Renal pelvis (tissue), 4 donors: Measurements from ENCODE around the gene NDUFB10. TPM values are rescaled to one million over a fixed set of nuclear protein-coding genes. Genes with fewer than 3 reads are reported as not detected.
"Not testable (repeated sequence)": the region's sequence is repeated elsewhere in the genome, so short reads cannot be mapped to it uniquely, and the experiment has no call there.

Experiments used
- DNase-seq: peaks from one replicate; pipeline ENCODE4 v3.0.0-alpha.2; 2013
- polyA plus RNA-seq, 3 donors: library from polyadenylated mRNA; unstranded; fragments of 120-200 nt; gene quantifications; one replicate each; pipeline ENCODE4 v1.2.1, GENCODE V29; 2013; ENCODE audit not compliant: insufficient read length in 3 of 3

The NDUFB10 gene
- polyA plus RNA-seq, 3 donors = 124 to 158 (median 132) TPM

DNA sequence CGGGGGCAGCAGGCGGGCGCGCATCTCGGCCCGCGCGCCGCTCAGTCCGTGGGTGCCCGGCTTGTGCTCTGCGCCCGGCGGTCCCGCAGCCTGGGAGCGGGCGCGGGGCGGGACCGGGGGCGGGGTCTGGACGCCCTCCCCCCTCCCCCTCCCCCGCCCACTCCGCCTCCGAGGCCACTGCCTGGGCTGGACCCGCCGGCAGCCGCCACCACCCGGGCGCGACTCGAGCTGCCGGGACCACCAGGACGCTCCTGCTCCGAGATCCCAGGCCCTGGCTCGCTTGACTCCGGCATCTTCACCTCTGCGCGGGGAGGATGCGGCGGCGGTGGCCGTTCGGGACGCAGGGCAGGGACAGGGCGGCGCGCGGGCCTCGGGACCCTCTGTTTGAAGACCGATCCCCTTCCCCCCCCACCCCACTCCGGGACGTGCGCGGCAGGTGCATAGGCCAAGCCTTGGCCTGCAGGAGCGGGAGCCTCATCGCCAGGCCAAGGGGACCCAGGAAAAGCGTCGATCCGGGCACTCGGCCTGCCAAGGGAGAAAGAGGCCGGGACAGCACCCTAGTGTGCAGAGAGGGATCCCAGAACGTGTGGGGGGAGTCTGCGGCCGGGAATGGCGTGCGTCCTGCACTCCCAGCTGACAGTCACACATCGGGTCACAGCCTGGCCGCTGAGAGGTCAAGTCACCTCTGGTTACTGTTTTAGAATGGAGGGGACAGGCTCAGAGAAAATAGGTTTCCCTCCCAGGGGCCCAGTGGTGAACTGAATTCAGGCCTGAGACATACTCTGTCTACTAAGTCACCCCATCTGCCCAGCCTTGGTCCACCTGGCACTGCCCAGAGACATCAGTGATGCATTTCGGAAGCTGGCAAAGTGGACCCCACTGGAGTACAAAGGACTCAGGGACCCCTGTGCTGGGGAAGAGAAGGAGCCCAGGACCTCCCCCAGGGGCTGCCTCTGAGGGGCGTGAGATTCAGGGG lies 40.7 kb upstream of the NDUFB10 start, which contains the start of gene HS3ST6:
Gene HS3ST6 (minus strand): TSS at position 65 of the 976 bp plus-strand sequence. CDS start 92 bp downstream, outside the sequence.
- no peak for DNase-seq

DNA sequence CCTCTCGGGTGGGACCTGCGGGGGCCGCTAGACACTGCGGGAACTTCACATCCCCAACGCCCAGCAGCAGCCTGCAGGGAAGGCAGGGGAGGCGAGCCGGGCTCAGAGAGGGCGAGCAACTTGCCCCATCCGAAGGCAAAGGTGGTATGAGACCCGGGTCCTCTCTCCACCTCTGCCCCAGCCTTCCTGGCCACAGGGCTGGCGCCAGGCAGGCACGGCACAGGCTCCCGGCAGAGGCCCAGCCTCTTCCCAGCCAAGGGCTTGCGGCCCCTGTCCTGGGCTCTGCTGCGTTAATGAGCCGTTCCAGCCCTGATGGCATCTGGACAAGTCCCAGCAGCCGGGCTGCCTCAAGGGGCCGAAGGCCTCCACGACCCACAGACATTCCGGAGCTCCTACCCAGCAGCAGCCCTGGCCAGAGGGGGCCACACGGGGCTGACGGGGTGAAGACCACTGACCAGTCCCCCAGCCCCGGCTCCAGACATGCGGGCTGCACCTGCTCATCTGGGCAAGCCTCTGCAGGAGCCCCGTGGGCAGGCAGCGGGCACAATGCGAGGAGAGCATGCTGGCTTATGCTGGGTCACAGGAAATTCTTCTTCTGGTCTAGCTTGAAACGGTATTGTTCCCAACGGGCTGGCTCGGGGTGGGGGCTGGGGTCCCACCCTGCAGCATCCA lies 39.9 kb upstream of the NDUFB10 start:
- no peak for DNase-seq

DNA sequence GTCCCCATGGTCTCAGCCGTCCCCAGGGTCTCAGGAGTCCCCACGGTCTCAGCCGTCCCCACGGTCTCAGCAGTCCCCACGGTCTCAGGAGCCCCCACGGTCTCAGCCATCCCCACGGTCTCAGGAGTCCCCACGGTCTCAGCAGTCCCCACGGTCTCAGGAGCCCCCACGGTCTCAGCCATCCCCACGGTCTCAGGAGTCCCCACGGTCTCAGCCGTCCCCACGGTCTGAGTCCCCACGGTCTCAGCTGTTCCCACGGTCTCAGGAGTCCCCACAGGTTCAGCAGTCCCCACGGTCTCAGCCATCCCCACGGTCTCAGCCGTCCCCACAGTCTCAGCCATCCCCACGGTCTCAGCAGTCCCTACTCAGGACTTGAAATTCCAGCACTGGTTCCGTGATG lies 39.2 kb upstream of the NDUFB10 start:
- DNase-seq = not testable (repeated sequence)

DNA sequence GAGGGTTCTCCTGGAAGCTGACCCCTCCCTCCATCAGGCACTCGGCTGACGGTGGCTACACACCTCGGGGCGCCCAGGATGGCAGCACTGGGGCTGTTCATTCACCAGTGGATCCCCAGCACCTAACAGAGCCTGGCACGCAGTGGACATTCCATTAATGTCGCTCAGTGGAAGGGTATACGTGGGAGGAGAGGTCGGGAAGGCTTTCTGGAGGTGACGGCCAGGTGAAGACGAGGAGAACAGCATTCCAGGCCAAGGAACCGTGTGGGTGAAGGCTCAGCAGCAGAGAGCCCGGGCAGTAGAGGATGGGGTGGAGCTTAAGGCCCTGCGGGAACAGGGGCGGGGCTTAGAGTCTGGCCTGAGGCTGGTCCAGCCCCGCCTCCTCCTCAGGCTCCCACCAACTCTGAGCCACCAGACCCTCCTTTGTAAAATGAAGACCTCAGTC lies 38.6 kb upstream of the NDUFB10 start:
- DNase-seq = no peak

DNA sequence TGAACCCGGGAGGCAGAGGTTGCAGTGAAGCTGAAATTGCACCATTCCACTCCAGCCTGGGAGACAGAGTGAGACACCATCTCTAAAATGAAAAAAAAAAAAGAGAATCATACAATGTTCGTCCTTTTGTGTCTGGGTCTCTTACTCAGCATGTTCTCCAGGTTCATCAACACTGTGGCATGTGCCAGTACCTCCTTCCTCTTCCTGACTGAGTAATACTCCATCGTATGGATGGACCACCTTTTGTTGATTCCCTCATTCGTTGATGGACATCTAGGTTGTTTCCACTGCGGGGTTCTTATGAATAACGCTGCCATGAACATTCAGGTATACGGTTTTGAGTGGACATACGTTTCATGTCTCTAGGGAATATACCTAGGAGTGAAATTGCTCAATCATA lies 37.0 kb upstream of the NDUFB10 start:
- DNase-seq = no peak

DNA sequence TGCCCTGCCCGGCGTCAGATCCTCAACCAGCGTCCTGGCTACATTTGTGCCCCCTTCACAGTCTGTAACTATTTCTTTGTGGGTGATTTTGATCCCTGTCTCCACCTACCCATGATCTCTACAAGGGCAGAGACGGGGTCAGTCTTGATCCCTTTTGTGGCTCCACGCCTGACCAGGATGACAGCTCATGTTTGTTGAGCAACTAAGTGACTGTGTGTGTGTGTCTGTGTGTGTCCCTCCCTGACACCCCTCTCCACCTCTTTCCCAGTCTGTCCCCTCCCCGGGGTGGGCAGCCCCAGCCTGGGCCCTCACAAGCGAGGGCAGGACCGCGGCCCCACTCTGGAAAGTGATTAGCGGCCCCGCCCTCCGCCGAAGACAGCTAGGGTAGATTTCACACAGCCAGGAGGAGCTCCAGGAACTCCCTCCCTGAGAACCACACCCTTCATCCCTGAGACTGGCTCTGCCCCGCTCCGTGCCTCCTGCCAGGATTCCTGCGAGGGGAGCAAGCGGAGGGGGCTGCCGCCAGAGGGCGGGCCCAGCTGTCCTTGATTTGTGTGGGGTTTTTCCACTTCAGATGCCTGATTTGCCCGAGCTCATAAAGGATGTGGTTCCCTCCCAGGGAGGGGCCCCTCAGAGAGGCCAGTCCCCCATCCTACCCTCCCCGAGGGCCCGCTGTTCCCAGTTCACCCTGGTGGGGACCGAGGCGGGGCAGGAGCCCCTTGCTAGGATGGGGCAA lies 35.9 kb upstream of the NDUFB10 start:
- DNase-seq = no peak

DNA sequence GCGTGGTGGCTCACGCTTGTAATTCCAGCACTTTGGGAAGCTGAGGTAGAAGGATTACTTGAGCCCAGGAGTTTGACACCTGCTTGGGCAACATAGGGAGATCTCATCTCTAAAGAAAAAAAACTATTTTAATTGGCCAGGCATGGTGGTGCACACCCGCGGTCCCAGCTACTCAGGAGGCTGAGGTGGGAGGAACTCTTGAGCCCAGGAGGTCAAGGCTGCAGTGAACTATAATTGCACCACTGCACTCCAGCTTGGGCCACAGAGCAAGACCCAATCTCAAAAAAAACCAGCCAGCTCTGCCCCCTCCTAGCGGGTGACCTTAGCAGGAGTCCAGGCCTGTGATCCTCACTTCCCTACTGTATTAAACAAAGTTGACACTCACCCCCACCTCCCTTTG lies 35.2 kb upstream of the NDUFB10 start:
- no peak for DNase-seq

DNA sequence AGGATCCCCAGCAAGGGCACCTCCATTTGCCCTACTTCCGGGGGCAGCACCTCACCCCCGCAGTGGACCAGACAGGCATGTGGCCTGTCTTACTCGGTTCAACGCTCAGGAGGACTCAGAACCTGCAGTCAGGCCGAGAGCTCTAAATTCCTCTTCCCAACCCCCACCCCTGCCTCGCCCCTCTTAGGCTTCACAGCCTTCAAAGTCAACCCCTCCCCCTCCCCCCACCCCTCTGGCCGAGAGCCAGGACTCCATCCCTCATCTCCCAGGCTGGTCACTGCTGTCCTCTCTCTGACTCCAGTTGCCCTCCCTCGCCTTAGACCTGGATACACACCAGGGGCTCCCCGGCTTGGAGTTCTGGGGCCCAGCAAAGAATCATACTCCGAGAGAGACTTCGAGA lies 33.1 kb upstream of the NDUFB10 start:
- DNase-seq = no peak

DNA sequence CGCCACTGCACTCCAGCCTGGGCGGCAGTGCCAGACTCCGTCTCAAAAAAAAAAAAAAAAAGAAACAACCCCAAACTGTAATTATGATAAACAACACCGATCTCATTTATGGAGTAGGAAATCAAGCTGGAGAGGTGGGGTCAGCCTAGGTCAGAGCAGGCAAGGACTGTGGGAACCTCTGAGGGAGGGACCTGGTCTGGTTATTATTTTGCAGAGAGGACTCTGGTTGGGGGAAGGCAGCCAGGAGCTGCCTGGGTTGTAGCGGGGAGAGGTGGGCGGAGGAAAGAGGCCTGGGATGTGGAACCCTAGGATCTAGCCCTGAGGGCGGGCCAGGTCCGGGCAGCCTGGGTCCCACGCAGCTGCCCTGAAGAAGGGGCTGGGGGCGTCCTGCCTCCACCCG lies 30.2 kb upstream of the NDUFB10 start:
- no peak for DNase-seq

DNA sequence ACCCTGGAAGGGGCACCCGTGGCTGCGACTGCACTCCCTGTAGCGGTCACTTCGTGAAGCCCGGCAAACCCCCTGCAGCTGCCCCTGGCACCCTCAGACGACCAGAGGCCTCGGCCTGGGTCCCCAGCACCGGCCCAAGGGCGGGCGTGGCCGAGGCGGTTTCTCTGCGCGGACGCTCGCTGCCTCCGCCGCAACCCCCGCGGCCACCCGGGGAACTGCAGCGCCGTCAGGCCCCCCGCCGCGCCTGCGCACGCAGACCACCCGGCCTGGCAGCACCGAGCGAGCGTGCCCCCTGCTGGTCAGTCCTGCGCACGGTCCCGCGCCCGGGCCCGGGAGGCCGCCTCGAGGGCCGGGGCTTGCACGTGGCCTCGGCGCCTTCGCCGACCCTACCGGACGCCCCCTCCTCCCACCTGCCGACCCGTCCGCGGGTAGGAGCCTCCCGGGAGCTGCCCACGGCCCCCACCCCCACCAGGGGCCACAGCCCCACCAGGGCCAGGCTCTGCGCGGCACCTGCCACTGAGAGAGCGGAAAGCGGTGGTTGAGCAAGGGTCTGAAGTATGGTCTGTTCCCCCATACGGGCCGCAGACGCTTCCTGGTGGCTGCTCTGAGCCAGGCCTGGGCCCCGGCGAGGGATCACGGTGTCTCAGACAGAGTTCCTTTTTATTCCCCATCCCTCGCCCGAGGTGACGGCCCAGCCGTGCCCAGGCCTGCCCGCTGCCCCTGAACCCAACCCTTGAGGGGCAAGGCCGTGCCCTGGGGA lies 29.6 kb upstream of the NDUFB10 start:
- DNase-seq = peak; percentile 78

DNA sequence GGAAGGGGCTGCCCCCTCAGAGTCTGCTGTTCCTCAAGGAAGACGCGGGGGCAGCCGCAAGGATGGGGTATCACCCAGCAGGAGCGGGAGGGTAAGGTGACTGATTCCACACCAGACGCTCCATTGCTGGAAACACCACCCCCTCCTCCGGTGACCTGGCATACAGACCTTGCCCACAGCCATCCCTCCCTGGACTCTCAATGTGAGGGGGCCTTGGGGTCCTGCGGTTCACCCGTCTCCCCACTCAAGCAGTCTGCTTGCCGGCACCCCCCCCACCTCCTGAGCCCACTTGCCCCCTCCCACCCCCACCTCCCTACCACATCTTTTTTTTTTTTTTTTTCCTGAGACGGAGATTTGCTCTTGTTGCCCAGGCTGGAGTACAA lies 29.0 kb upstream of the NDUFB10 start:
- DNase-seq = no peak

DNA sequence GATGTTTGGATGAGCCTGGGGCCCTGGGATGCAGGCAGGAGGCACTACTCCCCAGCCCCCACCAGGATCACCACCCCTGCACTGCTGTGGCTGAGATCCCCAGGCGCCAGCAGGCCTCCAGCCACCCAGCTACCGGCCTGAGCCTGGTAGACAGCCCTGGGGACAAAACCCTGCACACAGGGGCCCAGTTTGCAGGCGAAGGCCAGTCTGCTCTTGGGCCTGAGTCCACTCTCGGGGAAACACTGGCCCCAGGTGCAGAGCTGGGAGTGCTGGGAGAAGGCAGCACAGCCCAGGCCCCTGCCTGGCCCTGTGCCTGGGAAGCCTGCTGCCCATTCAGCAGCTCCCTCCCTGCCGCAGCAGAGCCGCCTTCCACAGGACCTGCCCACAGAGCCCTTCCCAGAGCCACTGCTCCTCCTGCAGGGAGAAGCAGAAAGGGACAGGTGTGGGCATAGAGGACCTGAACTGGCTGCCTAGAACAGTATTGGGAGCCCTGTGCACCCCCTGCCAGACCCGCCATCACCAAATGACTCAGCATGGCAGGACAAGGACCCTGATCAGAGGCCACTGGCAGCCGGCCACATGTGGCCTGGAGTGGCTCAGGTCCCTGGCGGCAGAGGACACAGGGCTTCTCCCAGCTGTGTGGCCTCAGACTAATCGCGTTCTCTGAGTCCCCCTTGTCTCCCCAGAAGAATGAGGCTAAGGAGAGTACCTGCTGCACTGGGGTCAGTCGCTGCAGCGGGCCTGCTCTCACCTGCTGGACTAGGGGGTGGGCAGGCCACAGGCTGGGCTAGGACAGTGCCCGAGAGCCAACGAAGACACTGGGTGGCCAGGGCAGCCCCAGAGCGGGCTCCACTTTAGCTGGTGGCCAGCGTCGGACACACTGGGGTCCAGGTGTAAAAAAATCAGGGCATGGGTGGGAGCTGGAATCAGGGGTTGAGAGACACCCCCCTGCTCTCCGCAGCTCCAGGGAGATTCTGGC lies 27.0 kb upstream of the NDUFB10 start:
- no peak for DNase-seq

DNA sequence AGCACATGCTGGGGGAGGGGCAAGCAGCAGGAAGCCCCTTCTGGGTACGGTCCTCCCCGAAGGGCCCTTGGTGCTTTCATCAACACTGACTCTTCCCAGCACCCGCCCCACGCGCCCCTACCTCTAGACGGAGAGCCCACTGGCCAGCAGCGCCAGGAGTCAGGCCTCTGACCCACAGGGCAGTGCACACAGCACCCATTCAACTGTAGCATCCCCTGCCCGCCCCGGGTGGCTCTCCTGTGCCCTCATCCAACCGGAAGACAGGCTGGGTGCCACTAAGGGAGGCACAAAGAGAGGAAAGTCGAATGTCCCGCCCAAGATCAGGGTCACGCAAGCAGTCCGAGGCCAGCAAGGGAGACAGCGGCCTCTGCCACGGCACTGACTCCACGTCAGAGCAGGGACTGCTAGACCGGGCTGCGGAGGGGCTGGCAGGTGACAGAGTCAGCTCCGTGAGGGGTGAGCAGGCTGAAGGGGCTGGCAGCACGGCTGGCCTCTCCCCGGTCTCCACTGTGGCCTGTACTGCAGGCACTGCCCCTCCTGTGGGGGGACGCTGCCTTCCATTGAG lies 26.2 kb upstream of the NDUFB10 start:
- no peak for DNase-seq

DNA sequence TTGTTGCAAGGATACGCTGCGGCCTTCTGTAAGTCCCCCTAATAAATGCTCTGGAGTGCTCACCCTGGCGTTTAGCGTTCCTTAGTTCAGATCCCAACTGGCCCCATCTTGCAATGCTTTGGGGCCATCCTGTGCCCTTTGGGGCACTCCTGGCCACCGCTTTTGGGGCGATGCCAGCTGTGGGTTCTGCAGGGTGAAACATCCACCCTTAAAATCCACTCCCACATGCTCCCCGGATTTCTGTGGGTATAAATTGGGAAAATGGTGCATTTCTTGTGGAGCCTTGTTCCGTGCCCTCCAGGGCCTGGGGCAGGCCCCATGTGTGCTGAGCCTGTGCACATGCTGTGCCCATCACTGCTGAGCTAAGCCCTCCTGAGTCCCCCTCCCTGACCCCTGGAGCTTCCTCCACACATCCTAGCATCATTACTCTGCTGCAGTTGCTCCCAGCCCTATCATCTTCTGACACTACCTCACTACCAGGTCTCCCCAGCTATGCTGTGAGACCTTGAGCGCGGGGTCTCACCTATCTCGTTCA lies 22.3 kb upstream of the NDUFB10 start:
- no peak for DNase-seq

DNA sequence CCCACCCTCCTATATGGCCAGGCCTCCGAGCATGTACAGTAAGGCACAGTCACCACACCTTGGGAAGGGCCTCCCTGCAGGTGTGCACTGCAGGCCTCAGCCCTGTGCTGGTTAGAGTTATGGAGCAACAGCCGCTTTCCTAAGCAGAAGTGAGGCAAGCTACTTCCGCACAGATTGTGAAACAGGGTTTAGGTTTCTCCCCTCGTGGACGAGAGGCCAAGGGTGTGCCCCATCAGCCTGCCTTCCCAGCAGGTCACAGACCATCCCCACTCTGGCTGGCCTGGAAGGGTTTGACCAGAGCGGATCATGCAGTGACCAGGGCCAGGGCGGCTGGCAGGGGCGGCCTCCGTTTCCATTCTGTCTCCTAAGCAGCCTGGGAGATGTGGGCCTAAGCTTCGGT lies 21.0 kb upstream of the NDUFB10 start:
- DNase-seq = no peak

DNA sequence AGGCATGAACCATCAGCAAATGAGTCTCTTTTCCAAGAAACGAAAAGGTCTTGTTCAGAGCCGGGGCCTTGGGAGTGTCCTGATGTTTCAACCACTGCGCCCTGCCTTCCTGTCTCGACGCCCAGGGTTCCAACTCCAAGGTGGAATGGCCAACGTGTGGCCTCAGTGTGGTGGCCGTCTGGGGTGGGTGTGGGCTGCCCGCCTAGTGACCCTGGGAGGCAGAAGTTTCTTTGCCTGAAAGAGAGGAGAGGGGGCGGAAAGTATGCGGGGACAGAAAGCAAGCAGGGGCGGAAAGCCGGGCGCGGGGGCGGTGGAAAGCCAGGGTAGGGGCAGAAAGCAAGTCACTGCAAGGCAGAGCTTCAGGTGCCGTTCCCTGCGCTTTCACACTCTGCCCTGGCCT lies 20.4 kb upstream of the NDUFB10 start:
- DNase-seq = no peak

DNA sequence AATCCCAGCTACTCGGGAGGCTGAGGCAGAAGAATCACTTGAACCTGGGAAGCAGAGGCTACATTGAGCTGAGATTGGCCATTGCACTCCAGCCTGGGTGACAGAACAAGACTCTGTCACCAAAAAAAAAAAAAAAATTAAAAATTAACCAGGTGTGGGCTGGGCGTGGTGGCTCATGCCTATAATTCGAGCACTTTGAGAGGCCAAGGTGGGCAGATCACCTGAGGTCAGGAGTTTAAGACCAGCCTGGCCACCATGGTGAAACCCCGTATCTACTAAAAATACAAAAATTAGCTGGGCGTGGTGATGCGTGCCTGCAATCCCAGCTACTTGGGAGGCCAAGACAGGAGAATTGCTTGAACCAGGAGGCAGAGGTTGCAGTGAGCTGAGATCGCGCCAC lies 19.5 kb upstream of the NDUFB10 start:
- DNase-seq = not testable (repeated sequence)

DNA sequence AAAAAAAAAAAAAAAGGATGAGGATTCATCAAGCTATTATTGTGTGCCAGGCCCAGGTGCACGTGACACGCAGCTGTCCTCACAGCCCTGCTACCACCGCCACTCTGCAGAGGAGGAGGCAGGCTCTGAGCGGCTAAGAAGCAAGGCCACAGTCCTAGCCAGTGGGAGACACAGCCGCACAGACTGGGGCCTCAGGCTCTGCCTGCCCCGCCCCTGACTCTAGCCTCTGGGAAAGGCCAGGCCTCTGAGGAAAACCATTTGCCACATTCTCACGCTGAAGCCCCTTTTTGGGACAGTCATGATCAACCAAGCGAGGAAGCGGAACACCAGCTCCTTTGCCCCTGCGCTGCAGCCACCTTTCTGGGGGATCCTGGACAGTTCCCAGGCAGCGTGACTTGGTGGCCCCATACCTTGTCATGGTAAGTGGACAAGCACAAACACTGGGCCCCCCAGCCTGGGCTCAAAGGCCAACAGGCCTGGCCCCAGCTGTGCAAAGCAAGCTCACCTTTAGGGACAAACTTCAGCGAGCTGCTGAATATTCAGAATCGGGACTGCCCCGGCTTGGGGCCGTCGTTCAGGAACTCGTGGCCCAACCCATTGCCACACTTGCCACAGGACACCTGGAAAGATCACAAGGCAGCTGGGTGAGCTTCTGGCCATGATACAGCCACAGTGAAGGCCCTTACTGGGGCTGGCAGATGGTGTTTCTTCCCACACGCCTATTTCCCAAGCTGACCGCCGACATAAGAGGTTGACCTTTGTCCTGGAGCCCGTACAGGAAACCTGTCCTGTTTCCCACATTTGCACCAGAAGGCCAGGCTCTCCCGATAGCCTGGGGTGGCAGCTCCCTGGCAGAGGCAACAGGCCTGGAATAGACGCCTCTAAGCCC lies 18.8 kb upstream of the NDUFB10 start:
- DNase-seq = no peak
